Measurements from ENCODE around the gene C14orf93.
"Not testable (repeated sequence)": the region's sequence is repeated elsewhere in the genome, so short reads cannot be mapped to it uniquely, and the experiment has no call there.

GRCh38 chr14:23004274-23004673 is 5.7 kb downstream of the C14orf93 start:
- TF ChIP-seq POLR2A, CTCF (IDR thresholded peaks at IDR 0.05): not testable (repeated sequence)

Measured in esophagus squamous epithelium (tissue), 4 donors.